ENCODE results near the gene ANKRD55.

The ANKRD55 gene

DNA sequence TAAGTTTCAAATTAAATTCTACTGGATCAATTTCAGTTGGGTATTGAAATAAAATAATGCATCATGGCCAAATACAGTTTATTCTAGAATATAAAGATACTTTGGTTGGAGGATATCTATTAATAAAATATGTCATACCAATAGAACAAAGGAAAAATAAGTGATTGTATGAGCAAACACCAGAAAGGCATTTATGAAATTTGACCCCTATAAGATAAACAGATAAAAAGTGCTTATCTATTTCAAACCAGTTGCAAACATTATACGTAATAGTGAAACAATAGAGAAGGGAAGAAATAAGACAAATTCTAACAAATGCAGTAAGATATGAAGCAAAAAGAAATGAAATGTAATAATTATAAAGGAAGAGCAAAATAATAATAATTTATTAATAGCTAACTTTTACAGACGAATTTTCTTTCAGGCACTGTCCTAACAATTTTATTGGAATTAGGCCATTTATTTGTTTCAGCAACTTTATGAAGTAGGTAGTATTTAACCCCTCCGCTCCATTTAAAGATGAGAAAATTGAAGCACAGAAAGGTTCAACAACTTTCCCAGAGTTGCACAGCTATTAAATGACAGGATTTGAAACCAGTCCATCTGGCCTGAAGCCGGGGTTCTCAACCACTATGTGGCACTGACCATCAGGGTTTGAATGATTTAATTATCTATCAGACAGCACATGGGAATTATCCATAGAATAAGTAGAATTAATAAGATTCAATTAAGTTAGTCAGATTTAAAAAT is 20.8 kb downstream of the ANKRD55 start:
- H3K4me2 ChIP-seq (ENCODE audit: low read depth, low read length): no peak overlapping the region
- no peak overlapping the region for H3K9ac ChIP-seq (ENCODE audit: low read length)
- no peaks in the 10 kb centered on the region for H3K79me2 ChIP-seq (ENCODE audit: low read length)
- no peak overlapping the region for H3K4me3 ChIP-seq (ENCODE audit: low read length)
- no peaks in the 10 kb centered on the region for H3F3A ChIP-seq (ENCODE audit: insufficient read depth, low read length)
- no peaks in the 10 kb centered on the region for H3K4me1 ChIP-seq (ENCODE audit: low read length)
- H4K20me1 ChIP-seq (ENCODE audit: insufficient read depth, low read length): no peaks in the 10 kb centered on the region
- no peaks in the 10 kb centered on the region for H3K9me2 ChIP-seq (replicated peaks; ENCODE audit: insufficient read depth, low read length)
- H3K9me3 ChIP-seq (replicated peaks; ENCODE audit: insufficient read depth, low read length): no peaks in the 10 kb centered on the region
- H3K27me3 ChIP-seq (replicated peaks; ENCODE audit: insufficient read depth, low read length): no peaks in the 10 kb centered on the region
- TF ChIP-seq EZH2 (optimal IDR thresholded peaks at IDR 0.05; ENCODE audit: low read depth, low read length): no peak
- TF ChIP-seq, protein P1, sequence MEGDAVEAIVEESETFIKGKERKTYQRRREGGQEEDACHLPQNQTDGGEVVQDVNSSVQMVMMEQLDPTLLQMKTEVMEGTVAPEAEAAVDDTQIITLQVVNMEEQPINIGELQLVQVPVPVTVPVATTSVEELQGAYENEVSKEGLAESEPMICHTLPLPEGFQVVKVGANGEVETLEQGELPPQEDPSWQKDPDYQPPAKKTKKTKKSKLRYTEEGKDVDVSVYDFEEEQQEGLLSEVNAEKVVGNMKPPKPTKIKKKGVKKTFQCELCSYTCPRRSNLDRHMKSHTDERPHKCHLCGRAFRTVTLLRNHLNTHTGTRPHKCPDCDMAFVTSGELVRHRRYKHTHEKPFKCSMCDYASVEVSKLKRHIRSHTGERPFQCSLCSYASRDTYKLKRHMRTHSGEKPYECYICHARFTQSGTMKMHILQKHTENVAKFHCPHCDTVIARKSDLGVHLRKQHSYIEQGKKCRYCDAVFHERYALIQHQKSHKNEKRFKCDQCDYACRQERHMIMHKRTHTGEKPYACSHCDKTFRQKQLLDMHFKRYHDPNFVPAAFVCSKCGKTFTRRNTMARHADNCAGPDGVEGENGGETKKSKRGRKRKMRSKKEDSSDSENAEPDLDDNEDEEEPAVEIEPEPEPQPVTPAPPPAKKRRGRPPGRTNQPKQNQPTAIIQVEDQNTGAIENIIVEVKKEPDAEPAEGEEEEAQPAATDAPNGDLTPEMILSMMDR (IDR thresholded peaks at IDR 0.05; ENCODE audit: low read length): no peak
- no peak for TF ChIP-seq EZH2phosphoT487 (IDR thresholded peaks at IDR 0.05; ENCODE audit: low read length)
- H3K36me3 ChIP-seq (replicated peaks; ENCODE audit: insufficient read depth, low read length): no peaks in the 10 kb centered on the region
- H2AFZ ChIP-seq (ENCODE audit: low read length): no peak overlapping the region
- H3K27ac ChIP-seq (ENCODE audit: low read length): no peak overlapping the region
- DNase-seq: no peak

DNA sequence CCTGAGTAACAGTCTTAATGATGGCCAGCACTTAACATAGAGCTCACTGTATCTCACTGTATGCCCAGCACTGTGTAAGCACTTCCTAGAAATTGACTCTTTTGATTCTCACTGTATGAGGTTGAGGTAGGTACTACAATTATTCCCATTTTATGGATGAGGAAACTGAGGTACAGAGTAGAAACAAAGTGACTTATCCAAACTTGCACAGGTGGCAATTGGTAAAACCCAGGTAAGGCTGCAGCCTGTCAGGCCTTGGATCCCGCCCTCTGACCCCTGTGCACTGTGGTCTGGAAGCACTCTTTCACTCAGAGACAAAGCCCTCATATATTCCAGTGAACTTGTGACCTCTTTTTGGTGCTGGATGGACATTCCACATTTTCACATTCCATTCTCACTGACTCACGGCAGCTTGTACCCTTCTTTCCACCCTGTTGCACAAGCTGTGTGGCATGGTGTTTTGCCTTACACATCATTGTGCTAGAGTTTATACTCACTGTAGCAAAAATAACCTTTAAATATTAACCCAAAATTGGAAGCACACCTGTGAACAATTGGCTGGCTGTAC is 21.7 kb downstream of the ANKRD55 start:
- peaks cover 3% of the 10 kb centered on the region; the same call in 1 of the 2 replicates for H3K4me1 ChIP-seq (ENCODE audit: low read length)
- no peaks in the 10 kb centered on the region for H3K79me2 ChIP-seq (ENCODE audit: low read length)
- no peak overlapping the region for H3K9ac ChIP-seq (ENCODE audit: low read length)
- no peak overlapping the region for H3K27ac ChIP-seq (ENCODE audit: low read length)
- no peaks in the 10 kb centered on the region for H3K27me3 ChIP-seq (replicated peaks; ENCODE audit: insufficient read depth, low read length)
- H3K4me2 ChIP-seq (ENCODE audit: low read depth, low read length): no peak overlapping the region
- H4K20me1 ChIP-seq (ENCODE audit: insufficient read depth, low read length): no peaks in the 10 kb centered on the region
- H3K4me3 ChIP-seq (ENCODE audit: low read length): no peak overlapping the region
- H2AFZ ChIP-seq (ENCODE audit: low read length): no peak overlapping the region
- no peaks in the 10 kb centered on the region for H3K9me2 ChIP-seq (replicated peaks; ENCODE audit: insufficient read depth, low read length)
- H3F3A ChIP-seq (ENCODE audit: insufficient read depth, low read length): no peaks in the 10 kb centered on the region
- no peak for DNase-seq
- no peaks in the 10 kb centered on the region for H3K9me3 ChIP-seq (replicated peaks; ENCODE audit: insufficient read depth, low read length)
- TF ChIP-seq EZH2phosphoT487 (IDR thresholded peaks at IDR 0.05; ENCODE audit: low read length): no peak
- TF ChIP-seq, protein P1 (IDR thresholded peaks at IDR 0.05; ENCODE audit: low read length): no peak
- no peak for TF ChIP-seq EZH2 (optimal IDR thresholded peaks at IDR 0.05; ENCODE audit: low read depth, low read length)
- H3K36me3 ChIP-seq (replicated peaks; ENCODE audit: insufficient read depth, low read length): no peaks in the 10 kb centered on the region

DNA sequence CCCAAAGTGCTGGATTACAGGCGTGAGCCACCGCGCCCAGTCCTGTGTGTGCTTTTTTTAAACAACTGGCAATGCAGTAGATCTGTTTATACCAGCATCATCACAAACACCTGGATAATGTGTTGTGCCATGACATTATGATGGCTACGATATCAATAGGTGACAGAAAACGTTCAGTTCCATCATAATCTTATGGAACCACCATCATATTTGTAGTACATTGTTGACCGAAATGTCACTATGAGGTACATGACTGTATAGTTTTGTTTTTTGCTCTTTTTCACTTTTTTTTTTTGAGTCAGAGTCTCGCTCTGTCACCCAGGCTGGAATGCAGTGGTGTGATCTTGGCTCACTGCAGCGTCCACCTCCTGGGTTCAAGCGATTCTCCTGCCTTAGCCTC is 24.4 kb downstream of the ANKRD55 start:
- H4K20me1 ChIP-seq (ENCODE audit: insufficient read depth, low read length): no peaks in the 10 kb centered on the region
- H3F3A ChIP-seq (ENCODE audit: insufficient read depth, low read length): no peaks in the 10 kb centered on the region
- H3K27ac ChIP-seq (ENCODE audit: low read length): no peak overlapping the region
- H3K4me3 ChIP-seq (ENCODE audit: low read length): no peak overlapping the region
- no peak overlapping the region for H3K9ac ChIP-seq (ENCODE audit: low read length)
- no peak for DNase-seq
- H3K9me3 ChIP-seq (replicated peaks; ENCODE audit: insufficient read depth, low read length): no peaks in the 10 kb centered on the region
- TF ChIP-seq, protein P1 (IDR thresholded peaks at IDR 0.05; ENCODE audit: low read length): no peak
- TF ChIP-seq EZH2phosphoT487 (IDR thresholded peaks at IDR 0.05; ENCODE audit: low read length) (no peak), EZH2 (optimal IDR thresholded peaks at IDR 0.05; ENCODE audit: low read depth, low read length) (no peak)
- peaks cover 4% of the 10 kb centered on the region; the same call in 1 of the 2 replicates for H3K4me1 ChIP-seq (ENCODE audit: low read length)
- no peaks in the 10 kb centered on the region for H3K79me2 ChIP-seq (ENCODE audit: low read length)
- H2AFZ ChIP-seq (ENCODE audit: low read length): no peak overlapping the region
- no peaks in the 10 kb centered on the region for H3K9me2 ChIP-seq (replicated peaks; ENCODE audit: insufficient read depth, low read length)
- H3K27me3 ChIP-seq (replicated peaks; ENCODE audit: insufficient read depth, low read length): no peaks in the 10 kb centered on the region
- H3K4me2 ChIP-seq (ENCODE audit: low read depth, low read length): no peak overlapping the region
- H3K36me3 ChIP-seq (replicated peaks; ENCODE audit: insufficient read depth, low read length): no peaks in the 10 kb centered on the region
